GM21619 (cell line): ENCODE data around the gene DGKB.

Experiments used
- ATAC-seq: cut with Tn5 transposase; IDR thresholded peaks from one replicate; pipeline ENCODE4 v1.9.1; 2021; ENCODE audit not compliant: unreplicated experiment

The DGKB gene

GRCh38 chr7:14825912-14826311 is 76.6 kb downstream of the DGKB start:
- ATAC-seq, result no peak

GRCh38 chr7:14822481-14822854 is 80.1 kb downstream of the DGKB start:
- ATAC-seq, result no peak

- no peak for ATAC-seq
Observed at GRCh38 chr7:14821757-14822480, 80.6 kb downstream of the DGKB start.

- ATAC-seq, result no peak
Observed at GRCh38 chr7:14818871-14819270, 83.7 kb downstream of the DGKB start.

- no peak for ATAC-seq
Observed at GRCh38 chr7:14817829-14818614, 84.5 kb downstream of the DGKB start.

- no peak for ATAC-seq
Observed at GRCh38 chr7:14807507-14807906, 95.0 kb downstream of the DGKB start.

GRCh38 chr7:14806891-14807290 is 95.7 kb downstream of the DGKB start:
- no peak for ATAC-seq

GRCh38 chr7:14805105-14805719 is 97.3 kb downstream of the DGKB start:
- no peak for ATAC-seq

GRCh38 chr7:14800664-14801063 is 101.9 kb downstream of the DGKB start:
- ATAC-seq, result no peak

GRCh38 chr7:14793151-14793550 is 109.4 kb downstream of the DGKB start:
- ATAC-seq, result no peak

GRCh38 chr7:14787551-14787950 is 115.0 kb downstream of the DGKB start:
- ATAC-seq, result no peak

GRCh38 chr7:14786314-14786895 is 116.1 kb downstream of the DGKB start:
- ATAC-seq, result no peak

- no peak for ATAC-seq
Observed at GRCh38 chr7:14777806-14778205, 124.7 kb downstream of the DGKB start.

GRCh38 chr7:14776266-14776665 is 126.3 kb downstream of the DGKB start:
- no peak for ATAC-seq

GRCh38 chr7:14773729-14774271 is 128.8 kb downstream of the DGKB start:
- no peak for ATAC-seq

GRCh38 chr7:14770614-14771013 is 131.9 kb downstream of the DGKB start:
- no peak for ATAC-seq

GRCh38 chr7:14769261-14769660 is 133.3 kb downstream of the DGKB start:
- ATAC-seq, result no peak

- no peak for ATAC-seq
Observed at GRCh38 chr7:14767716-14768425, 134.7 kb downstream of the DGKB start.

GRCh38 chr7:14766747-14767146 is 135.8 kb downstream of the DGKB start:
- ATAC-seq, result no peak

- ATAC-seq, result no peak
Observed at GRCh38 chr7:14765731-14766130, 136.8 kb downstream of the DGKB start.

- ATAC-seq, result no peak
Observed at GRCh38 chr7:14762561-14762960, 140.0 kb downstream of the DGKB start.
